OCI-LY3 (cell line): ENCODE data around the gene PLEKHA4.

Experiments used
- EZH2phosphoT487 ChIP-seq: fragments of 200-600 bp; shearing (Covaris generic); IDR thresholded peaks from 2 replicates; pipeline ENCODE4 v1.6.1; 2018; ENCODE audit warnings: antibody characterized with exemption, mixed run types, low read depth
- TF ChIP-seq, protein P1 (sequence below): fragments of 200-600, 300-600 bp; sonication (generic); IDR thresholded peaks from 2 replicates; pipeline ENCODE4 v1.5.1; 2014; ENCODE audit warnings: antibody characterized with exemption, low read length, low read depth

DNA sequence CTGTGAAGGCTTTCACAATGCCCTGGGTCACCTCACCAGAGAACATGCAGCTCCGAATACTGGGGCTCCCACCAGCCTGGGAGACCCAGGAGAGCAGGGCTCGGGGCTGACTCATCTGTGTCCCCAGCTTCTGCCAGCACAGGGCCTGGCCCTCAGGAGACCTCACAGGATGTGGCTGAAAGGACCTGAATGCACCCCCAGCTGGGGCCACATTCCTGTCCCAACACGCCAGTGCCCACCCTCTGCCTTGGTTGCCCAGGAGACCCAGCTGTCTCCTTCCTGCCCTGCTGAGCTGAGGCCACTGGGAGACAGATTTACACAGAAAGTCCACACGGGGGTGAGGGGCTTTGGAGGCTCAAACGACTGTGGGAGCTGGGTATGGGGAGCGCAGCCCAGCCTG lies 69.5 kb downstream of the PLEKHA4 start:
- TF ChIP-seq, protein P1, sequence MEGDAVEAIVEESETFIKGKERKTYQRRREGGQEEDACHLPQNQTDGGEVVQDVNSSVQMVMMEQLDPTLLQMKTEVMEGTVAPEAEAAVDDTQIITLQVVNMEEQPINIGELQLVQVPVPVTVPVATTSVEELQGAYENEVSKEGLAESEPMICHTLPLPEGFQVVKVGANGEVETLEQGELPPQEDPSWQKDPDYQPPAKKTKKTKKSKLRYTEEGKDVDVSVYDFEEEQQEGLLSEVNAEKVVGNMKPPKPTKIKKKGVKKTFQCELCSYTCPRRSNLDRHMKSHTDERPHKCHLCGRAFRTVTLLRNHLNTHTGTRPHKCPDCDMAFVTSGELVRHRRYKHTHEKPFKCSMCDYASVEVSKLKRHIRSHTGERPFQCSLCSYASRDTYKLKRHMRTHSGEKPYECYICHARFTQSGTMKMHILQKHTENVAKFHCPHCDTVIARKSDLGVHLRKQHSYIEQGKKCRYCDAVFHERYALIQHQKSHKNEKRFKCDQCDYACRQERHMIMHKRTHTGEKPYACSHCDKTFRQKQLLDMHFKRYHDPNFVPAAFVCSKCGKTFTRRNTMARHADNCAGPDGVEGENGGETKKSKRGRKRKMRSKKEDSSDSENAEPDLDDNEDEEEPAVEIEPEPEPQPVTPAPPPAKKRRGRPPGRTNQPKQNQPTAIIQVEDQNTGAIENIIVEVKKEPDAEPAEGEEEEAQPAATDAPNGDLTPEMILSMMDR, result no peak
- no peak for TF ChIP-seq EZH2phosphoT487
